ENCODE results near the gene MICALL2.

The MICALL2 gene

GRCh38 chr7:1479287-1479686, 20.0 kb upstream of the MICALL2 start:
- no peak overlapping the region for H3K4me3 ChIP-seq (replicated peaks; ENCODE audit: low read depth, low read length)
- no peak for TF ChIP-seq CTCF (IDR thresholded peaks at IDR 0.05; ENCODE audit: low read depth, low read length, missing control alignments)
- no peak for DNase-seq (ENCODE audit: extremely low read depth, low read depth)

- no peak for DNase-seq (ENCODE audit: extremely low read depth, low read depth)
- H3K4me3 ChIP-seq (replicated peaks; ENCODE audit: low read depth, low read length), result no peak overlapping the region
- no peak for TF ChIP-seq CTCF (IDR thresholded peaks at IDR 0.05; ENCODE audit: low read depth, low read length, missing control alignments)
Measured at GRCh38 chr7:1478480-1478879, 19.2 kb upstream of the MICALL2 start.

- no peak overlapping the region for H3K4me3 ChIP-seq (replicated peaks; ENCODE audit: low read depth, low read length)
- no peak for DNase-seq (ENCODE audit: extremely low read depth, low read depth)
- TF ChIP-seq CTCF (IDR thresholded peaks at IDR 0.05; ENCODE audit: low read depth, low read length, missing control alignments), result no peak
Measured at GRCh38 chr7:1476859-1477258, 17.6 kb upstream of the MICALL2 start.

GRCh38 chr7:1475991-1476390, 16.7 kb upstream of the MICALL2 start:
- no peak for DNase-seq (ENCODE audit: extremely low read depth, low read depth)
- H3K4me3 ChIP-seq (replicated peaks; ENCODE audit: low read depth, low read length), result no peak overlapping the region

GRCh38 chr7:1475393-1475792, 16.1 kb upstream of the MICALL2 start:
- no peak for DNase-seq (ENCODE audit: extremely low read depth, low read depth)
- no peak overlapping the region for H3K4me3 ChIP-seq (replicated peaks; ENCODE audit: low read depth, low read length)
- TF ChIP-seq CTCF (IDR thresholded peaks at IDR 0.05; ENCODE audit: low read depth, low read length, missing control alignments), result no peak

More at GRCh38 chr7:1475991-1476390, 16.7 kb upstream of the MICALL2 start:
- TF ChIP-seq CTCF (IDR thresholded peaks at IDR 0.05; ENCODE audit: low read depth, low read length, missing control alignments), result no peak

- H3K4me3 ChIP-seq (replicated peaks; ENCODE audit: low read depth, low read length), result no peak overlapping the region
- TF ChIP-seq CTCF (IDR thresholded peaks at IDR 0.05; ENCODE audit: low read depth, low read length, missing control alignments), result no peak
- no peak for DNase-seq (ENCODE audit: extremely low read depth, low read depth)
Measured at GRCh38 chr7:1474736-1475135, 15.5 kb upstream of the MICALL2 start.

GRCh38 chr7:1473864-1474512, 14.7 kb upstream of the MICALL2 start:
- H3K4me3 ChIP-seq (replicated peaks; ENCODE audit: low read depth, low read length), result no peak overlapping the region
- peak; percentile 86 for TF ChIP-seq CTCF (IDR thresholded peaks at IDR 0.05; ENCODE audit: low read depth, low read length, missing control alignments)
- DNase-seq (ENCODE audit: extremely low read depth, low read depth), result peak; percentile 66
